ENCODE results near the gene NDFIP1.

GRCh38 chr5:142106061-142106460 lies 2.5 kb upstream of the NDFIP1 start:
- TF ChIP-seq CTCF (conservative IDR thresholded peaks at IDR 0.05 in 1 of 2, IDR thresholded peaks at IDR 0.05 in 1 of 2; ENCODE audit: low read depth in 1 of 2, low read length in 2 of 2) (no peak), EZH2 (IDR thresholded peaks at IDR 0.05; ENCODE audit: low read length, missing control alignments) (no peak)
